ENCODE results near the gene CPT1A.

The CPT1A gene

DNA sequence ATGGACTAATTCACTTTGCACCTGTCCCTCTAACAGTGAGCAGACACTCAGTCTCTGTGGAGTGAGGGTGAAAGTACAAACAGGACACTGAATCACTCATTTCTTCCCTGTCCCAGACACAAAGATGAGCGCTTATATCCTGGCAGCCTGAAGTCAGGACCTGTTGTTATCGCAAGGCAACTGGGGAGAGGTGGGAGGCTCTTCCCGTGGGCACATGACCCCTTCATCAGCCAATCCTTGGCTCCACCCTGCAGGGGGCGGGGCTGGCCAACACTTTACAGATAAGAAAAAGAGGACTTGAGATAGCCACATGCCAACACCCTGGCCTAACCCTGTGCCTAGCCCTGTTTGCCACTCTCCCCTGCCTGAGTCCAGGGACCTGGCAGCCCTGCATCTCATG, 60.9 kb downstream of the CPT1A start:
- no peaks in the 10 kb centered on the region for H4K20me1 ChIP-seq (ENCODE audit: insufficient read depth, low read length)
- H3K4me3 ChIP-seq (ENCODE audit: low read depth, low read length, poor library complexity, severe bottlenecking), result no peak overlapping the region
- H3K79me2 ChIP-seq (ENCODE audit: insufficient read depth, low read length), result no peaks in the 10 kb centered on the region
- no peak overlapping the region for H3K9ac ChIP-seq (ENCODE audit: low read length)
- no peak overlapping the region for H3K4me2 ChIP-seq (ENCODE audit: low read length)
- no peak for TF ChIP-seq EZH2 (IDR thresholded peaks at IDR 0.05; ENCODE audit: borderline replicate concordance, low read length)
- TF ChIP-seq, protein P1, sequence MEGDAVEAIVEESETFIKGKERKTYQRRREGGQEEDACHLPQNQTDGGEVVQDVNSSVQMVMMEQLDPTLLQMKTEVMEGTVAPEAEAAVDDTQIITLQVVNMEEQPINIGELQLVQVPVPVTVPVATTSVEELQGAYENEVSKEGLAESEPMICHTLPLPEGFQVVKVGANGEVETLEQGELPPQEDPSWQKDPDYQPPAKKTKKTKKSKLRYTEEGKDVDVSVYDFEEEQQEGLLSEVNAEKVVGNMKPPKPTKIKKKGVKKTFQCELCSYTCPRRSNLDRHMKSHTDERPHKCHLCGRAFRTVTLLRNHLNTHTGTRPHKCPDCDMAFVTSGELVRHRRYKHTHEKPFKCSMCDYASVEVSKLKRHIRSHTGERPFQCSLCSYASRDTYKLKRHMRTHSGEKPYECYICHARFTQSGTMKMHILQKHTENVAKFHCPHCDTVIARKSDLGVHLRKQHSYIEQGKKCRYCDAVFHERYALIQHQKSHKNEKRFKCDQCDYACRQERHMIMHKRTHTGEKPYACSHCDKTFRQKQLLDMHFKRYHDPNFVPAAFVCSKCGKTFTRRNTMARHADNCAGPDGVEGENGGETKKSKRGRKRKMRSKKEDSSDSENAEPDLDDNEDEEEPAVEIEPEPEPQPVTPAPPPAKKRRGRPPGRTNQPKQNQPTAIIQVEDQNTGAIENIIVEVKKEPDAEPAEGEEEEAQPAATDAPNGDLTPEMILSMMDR (IDR thresholded peaks at IDR 0.05; ENCODE audit: low read length), result no peak
- H3K27ac ChIP-seq (ENCODE audit: low read depth, low read length, poor library complexity, severe bottlenecking), result no peak overlapping the region
- H3K9me2 ChIP-seq (ENCODE audit: low read depth, low read length), result no peaks in the 10 kb centered on the region
- no peaks in the 10 kb centered on the region for H3F3A ChIP-seq (ENCODE audit: insufficient read depth, low read length)
- H3K9me3 ChIP-seq (ENCODE audit: low read length), result no peaks in the 10 kb centered on the region
- peaks cover 9% of the 10 kb centered on the region for H3K4me1 ChIP-seq (ENCODE audit: insufficient read depth, low read length, severe bottlenecking)
- no peak overlapping the region for H2AFZ ChIP-seq (ENCODE audit: low read length)
- no peaks in the 10 kb centered on the region for H3K27me3 ChIP-seq (ENCODE audit: insufficient read depth, low read length)
- H3K36me3 ChIP-seq (ENCODE audit: insufficient read depth, low read length), result peaks cover 20% of the 10 kb centered on the region; the same call in 1 of the 2 replicates

DNA sequence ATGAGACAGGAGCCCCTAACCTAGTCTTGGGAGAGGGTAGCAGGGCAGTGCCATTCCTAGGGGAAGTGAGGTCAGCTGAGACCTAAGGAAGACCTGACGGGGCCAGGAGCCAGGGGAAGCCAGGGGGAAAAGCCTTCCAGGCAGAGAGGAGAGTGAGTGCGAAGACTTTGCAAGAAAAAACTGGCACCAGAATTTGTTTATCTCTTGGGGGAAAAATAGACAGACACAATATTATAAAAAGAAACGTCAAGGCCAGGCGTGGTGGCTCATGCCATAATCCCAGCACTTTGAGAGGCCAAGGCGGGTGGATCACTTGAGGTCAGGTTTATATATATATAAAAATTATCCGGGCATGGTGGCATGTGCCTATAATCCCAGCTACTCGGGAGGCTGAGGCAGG, 63.5 kb downstream of the CPT1A start:
- Histone ChIP-seq H3K79me2 (ENCODE audit: insufficient read depth, low read length) (no peaks in the 10 kb centered on the region), H3K9ac (ENCODE audit: low read length) (no peak overlapping the region), H3K4me2 (ENCODE audit: low read length) (no peak overlapping the region), H4K20me1 (ENCODE audit: insufficient read depth, low read length) (no peaks in the 10 kb centered on the region), H3K9me2 (ENCODE audit: low read depth, low read length) (no peaks in the 10 kb centered on the region), H3K9me3 (ENCODE audit: low read length) (no peaks in the 10 kb centered on the region), H3K36me3 (ENCODE audit: insufficient read depth, low read length) (peaks cover 39% of the 10 kb centered on the region), H2AFZ (ENCODE audit: low read length) (no peak overlapping the region), H3K4me3 (ENCODE audit: low read depth, low read length, poor library complexity, severe bottlenecking) (no peak overlapping the region), H3K27ac (ENCODE audit: low read depth, low read length, poor library complexity, severe bottlenecking) (no peak overlapping the region), H3K27me3 (ENCODE audit: insufficient read depth, low read length) (no peaks in the 10 kb centered on the region), H3K4me1 (ENCODE audit: insufficient read depth, low read length, severe bottlenecking) (peaks cover 9% of the 10 kb centered on the region), H3F3A (ENCODE audit: insufficient read depth, low read length) (no peaks in the 10 kb centered on the region)
- TF ChIP-seq, protein P1 (IDR thresholded peaks at IDR 0.05; ENCODE audit: low read length), result no peak
- TF ChIP-seq EZH2 (IDR thresholded peaks at IDR 0.05; ENCODE audit: borderline replicate concordance, low read length), result no peak

DNA sequence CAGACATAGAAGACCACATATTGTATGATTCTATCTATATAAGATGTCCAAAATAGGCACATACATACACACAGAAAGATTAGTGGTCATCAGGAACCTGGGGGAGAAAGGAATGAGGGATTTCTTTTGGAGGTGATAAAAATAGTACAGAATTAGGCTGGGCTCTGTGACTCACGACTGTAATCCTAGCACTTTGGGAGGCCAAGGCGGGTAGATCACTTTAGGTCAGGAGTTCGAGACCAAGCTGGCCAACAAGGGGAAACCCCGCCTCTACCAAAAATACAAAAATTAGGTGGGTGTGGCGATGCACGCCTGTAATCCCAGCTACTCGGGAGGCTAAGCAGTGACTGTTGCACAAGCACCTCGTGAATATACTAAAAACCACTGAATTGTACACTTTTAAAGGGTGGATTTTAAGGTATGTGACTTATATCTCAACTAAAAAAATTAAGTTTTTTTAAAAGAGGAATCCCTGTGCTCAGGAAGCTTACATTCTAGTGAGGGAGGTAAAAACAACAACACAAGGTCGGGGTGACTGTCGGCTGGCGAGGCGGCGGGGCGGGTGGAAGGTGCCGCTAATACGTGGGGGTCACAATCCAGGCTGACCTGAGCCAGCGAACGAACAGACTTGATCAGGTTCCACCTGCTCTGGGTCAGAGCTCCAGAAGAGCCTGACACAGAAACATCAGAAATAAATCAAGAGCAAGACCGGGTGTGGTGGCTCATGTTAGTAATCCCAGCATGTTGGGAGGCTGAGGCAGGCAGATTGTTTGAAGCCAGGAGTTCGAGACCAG, 65.1 kb downstream of the CPT1A start:
- Histone ChIP-seq H2AFZ (ENCODE audit: low read length) (no peak overlapping the region), H3K4me3 (ENCODE audit: low read depth, low read length, poor library complexity, severe bottlenecking) (no peak overlapping the region), H3F3A (ENCODE audit: insufficient read depth, low read length) (no peaks in the 10 kb centered on the region), H3K9me2 (ENCODE audit: low read depth, low read length) (no peaks in the 10 kb centered on the region), H3K36me3 (ENCODE audit: insufficient read depth, low read length) (peaks cover 39% of the 10 kb centered on the region), H3K9ac (ENCODE audit: low read length) (no peak overlapping the region), H3K27ac (ENCODE audit: low read depth, low read length, poor library complexity, severe bottlenecking) (no peak overlapping the region), H3K4me1 (ENCODE audit: insufficient read depth, low read length, severe bottlenecking) (no peaks in the 10 kb centered on the region), H3K27me3 (ENCODE audit: insufficient read depth, low read length) (no peaks in the 10 kb centered on the region), H3K4me2 (ENCODE audit: low read length) (no peak overlapping the region), H4K20me1 (ENCODE audit: insufficient read depth, low read length) (no peaks in the 10 kb centered on the region), H3K9me3 (ENCODE audit: low read length) (no peaks in the 10 kb centered on the region), H3K79me2 (ENCODE audit: insufficient read depth, low read length) (no peaks in the 10 kb centered on the region)
- no peak for TF ChIP-seq EZH2 (IDR thresholded peaks at IDR 0.05; ENCODE audit: borderline replicate concordance, low read length)
- TF ChIP-seq, protein P1 (IDR thresholded peaks at IDR 0.05; ENCODE audit: low read length), result no peak
